Colonic mucosa (tissue), 4 donors: ENCODE measurements around the gene CD44. TPM values are rescaled to one million over a fixed set of nuclear protein-coding genes. Genes with fewer than 3 reads are reported as not detected.

Experiments used
- DNase-seq: peaks from one replicate; pipeline ENCODE4 v3.0.0-alpha.2; 2020
- H3K27ac ChIP-seq: fragments of 200-600 bp; one replicate; pipeline ENCODE4 v1.8.0; 2021
- H3K27me3 ChIP-seq: fragments of 200-600 bp; one replicate; pipeline ENCODE4 v1.8.0; 2021
- H3K36me3 ChIP-seq: fragments of 200-600 bp; one replicate; pipeline ENCODE4 v1.8.0; 2021
- H3K4me1 ChIP-seq: fragments of 200-600 bp; one replicate; pipeline ENCODE4 v1.8.0; 2021; ENCODE audit warnings: mild to moderate bottlenecking
- H3K4me3 ChIP-seq: fragments of 200-600 bp; one replicate; pipeline ENCODE4 v1.8.0; 2021
- H3K9ac ChIP-seq, 2 donors: one replicate each; pipeline ENCODE4 v1.7.0; 2013; ENCODE audit warnings: control low read depth in 2 of 2, low read depth in 2 of 2, low read length in 2 of 2
- H3K9me3 ChIP-seq: fragments of 200-600 bp; one replicate; pipeline ENCODE4 v1.8.0; 2021
- CTCF ChIP-seq: fragments of 200-600 bp; IDR thresholded peaks from one replicate; pipeline ENCODE4 v1.8.0; 2022; ENCODE audit warnings: antibody characterized with exemption, mild to moderate bottlenecking
- intact Hi-C: fragments of 100-400 bp; cut with DNase I; formaldehyde crosslinking; loops from one replicate; pipeline ENCODE4 v1.14.1; 2022
- total RNA-seq, 2 donors: library from RNA; stranded (reverse); fragmentation: NEBNext Ultra II Directional in 1 of 2; extraction: Animal tissue kit (Norgen Biotek cat#: 25700) in 1 of 2; gene quantifications; one replicate each; pipeline ENCODE4 v1.2.1, GENCODE V29; 2021
- donor health status: healthy.
- donor health status: DM: no; HTN: no; CAD: no.
- donor health status: DM: no; HTN: no; CAD: no.

CD44 gene
- total RNA-seq, 2 donors from 2014 or later, result 152 to 171 TPM

DNA sequence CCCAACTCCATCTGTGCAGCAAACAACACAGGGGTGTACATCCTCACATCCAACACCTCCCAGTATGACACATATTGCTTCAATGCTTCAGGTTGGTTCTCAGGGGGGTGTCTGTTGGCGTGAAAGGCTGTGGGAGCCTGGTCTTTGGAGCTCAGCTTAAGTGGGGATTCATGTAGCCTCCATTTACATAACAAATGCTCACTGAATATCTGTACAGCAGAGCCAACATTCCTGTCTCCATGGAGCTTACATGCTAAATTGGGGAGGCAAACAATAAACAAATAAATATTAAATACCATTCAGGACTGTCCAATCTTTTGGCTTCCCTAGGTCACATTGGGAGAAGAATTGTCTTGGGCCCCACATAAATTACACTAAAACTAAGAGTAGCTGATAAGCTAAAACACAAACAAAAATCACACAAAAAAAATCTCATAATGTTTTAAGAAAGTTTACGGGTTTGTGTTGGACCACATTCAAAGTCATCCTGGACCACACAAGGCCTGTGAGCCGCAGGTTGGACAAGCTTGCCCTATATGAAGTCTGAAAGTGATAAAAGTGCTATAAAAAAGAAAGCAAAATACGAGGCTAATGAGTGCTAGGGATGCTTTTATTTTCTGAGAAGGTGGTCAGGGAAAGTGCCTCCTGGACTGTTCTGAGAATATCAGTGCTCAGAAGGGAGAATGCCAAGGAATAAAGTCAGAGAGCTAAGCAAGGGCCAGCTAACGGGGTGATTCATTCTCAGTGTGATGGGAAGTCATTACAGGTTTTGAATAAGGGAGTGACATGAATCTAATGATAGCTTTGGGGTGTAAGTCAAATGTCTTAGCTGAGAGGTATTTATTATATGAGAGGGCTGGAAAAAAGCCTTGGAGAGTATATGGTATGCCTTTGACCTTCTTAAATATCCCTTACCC lies 41.6 kb downstream of the CD44 start:
- intact Hi-C loops, result no loop called here
- Histone ChIP-seq H3K4me1 (peaks cover 22% of the 10 kb centered on the region), H3K36me3 (no peaks in the 10 kb centered on the region)

DNA sequence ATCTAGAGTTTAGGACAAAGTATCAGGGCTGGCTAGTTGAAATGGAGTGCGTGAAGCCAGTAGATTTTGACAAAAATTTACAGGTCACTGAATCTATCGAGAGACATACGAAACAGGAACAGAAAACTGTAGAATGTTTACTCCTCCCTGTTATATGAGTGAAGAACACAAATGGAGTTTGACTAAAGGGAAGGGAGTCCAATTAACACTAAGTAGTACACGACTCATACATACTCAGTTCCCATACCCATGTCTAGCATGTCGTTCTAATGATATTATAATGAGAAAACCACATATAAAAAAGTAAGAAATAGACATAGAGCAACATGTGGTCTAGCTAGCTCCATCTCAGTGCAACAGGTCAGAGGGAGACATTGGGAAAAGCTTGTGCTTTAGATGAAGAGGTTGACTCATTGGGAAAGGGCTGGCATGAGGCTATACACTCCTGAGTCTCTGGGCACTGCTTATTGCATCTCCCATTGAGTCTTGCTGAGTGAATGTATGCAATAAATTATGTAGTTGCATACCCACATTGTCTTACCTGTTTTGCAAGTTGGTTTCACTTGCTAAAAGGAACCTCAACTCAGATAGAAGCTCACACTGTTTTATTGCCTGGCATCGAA lies 43.5 kb downstream of the CD44 start:
- DNase-seq, result no peak
- intact Hi-C loops, result no loop called here
- no peak for TF ChIP-seq CTCF
- Histone ChIP-seq H3K36me3 (no peaks in the 10 kb centered on the region), H3K27me3 (no peaks in the 10 kb centered on the region), H3K4me3 (no peak overlapping the region), H3K4me1 (peaks cover 22% of the 10 kb centered on the region), H3K9ac (no peak overlapping the region), H3K27ac (no peak overlapping the region), H3K9me3 (no peaks in the 10 kb centered on the region)

More for the DNA sequence above, 41.6 kb downstream of the CD44 start:
- Histone ChIP-seq H3K4me3 (no peak overlapping the region), H3K27me3 (no peaks in the 10 kb centered on the region), H3K9me3 (no peaks in the 10 kb centered on the region), H3K27ac (no peak overlapping the region), H3K9ac (no peak overlapping the region)
- TF ChIP-seq CTCF, result no peak
- no peak for DNase-seq

DNA sequence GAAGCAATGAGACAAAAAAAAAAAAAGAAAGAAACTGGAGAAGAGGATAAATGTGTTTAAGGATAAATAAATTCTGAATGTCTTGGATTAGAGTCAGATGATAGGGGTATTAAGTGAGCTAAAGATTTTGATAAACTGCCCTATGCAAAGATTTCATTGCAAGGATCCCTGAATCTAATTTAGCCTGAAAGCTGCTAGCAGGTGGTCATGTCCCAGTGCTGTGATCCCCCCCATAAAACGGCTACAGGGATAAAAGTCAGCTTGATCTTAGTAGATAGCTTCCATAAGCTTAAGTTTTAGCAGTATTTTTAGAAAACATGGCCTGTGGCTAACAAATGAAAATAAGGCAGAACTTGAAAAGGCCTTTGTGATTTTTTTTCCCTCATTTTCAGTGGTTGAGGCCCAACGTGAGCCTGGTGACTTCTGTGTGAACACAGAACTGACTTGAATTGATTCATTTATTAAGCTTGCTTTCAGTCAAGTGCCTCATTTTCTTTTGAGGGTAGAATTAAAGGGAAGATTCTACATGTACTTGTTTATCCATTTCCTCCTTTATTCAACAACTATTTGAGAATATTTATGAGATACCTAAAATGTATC lies 44.5 kb downstream of the CD44 start:
- no peak overlapping the region for H3K27ac ChIP-seq
- no peak for DNase-seq
- H3K4me3 ChIP-seq, result no peak overlapping the region
- TF ChIP-seq CTCF, result no peak
- no peak overlapping the region for H3K9ac ChIP-seq
- intact Hi-C loops, result no loop called here
- H3K27me3 ChIP-seq, result no peaks in the 10 kb centered on the region
- H3K9me3 ChIP-seq, result no peaks in the 10 kb centered on the region
- H3K4me1 ChIP-seq, result peaks cover 17% of the 10 kb centered on the region
- no peaks in the 10 kb centered on the region for H3K36me3 ChIP-seq

- Histone ChIP-seq H3K36me3 (peaks cover 2% of the 10 kb centered on the region), H3K27me3 (no peaks in the 10 kb centered on the region), H3K4me1 (no peaks in the 10 kb centered on the region), H3K27ac (no peak overlapping the region), H3K9me3 (no peaks in the 10 kb centered on the region), H3K4me3 (no peak overlapping the region), H3K9ac (no peak overlapping the region)
- no peak for TF ChIP-seq CTCF
- no peak for DNase-seq
- intact Hi-C loops, result no loop called here
Measured at GRCh38 chr11:35185696-35186095, 46.7 kb downstream of the CD44 start.

DNA sequence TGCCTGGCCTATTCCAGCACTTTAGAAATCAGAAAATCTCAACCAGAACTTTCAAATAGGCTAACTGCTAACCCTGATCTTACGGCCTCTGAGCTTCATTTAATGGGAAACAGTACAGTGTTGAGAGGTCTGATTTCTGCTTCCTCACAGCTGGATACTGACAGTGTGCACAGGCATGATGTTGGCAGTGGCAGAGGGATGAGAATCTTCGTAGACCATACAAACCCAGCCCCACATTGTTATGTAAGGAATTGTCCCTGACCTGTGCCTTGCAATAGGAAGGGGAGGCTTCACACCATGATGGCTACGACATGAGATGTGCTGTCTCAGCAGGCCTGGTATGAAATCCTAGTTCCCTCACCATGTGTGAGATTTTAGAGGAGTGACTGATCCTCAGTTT lies 49.0 kb downstream of the CD44 start:
- no peak overlapping the region for H3K4me3 ChIP-seq
- intact Hi-C loops, result no loop called here
- H3K9me3 ChIP-seq, result no peaks in the 10 kb centered on the region
- H3K36me3 ChIP-seq, result peaks cover 4% of the 10 kb centered on the region
- no peak for TF ChIP-seq CTCF
- H3K27me3 ChIP-seq, result no peaks in the 10 kb centered on the region
- DNase-seq, result no peak
- no peaks in the 10 kb centered on the region for H3K4me1 ChIP-seq
- H3K27ac ChIP-seq, result no peak overlapping the region
- no peak overlapping the region for H3K9ac ChIP-seq
